Fibroblast of villous mesenchyme (primary cell): ENCODE results near the gene CDK13. TPM values are rescaled to one million over a fixed set of nuclear protein-coding genes. Genes with fewer than 3 reads are reported as not detected.
A peak's percentile ranks its signal among the peaks of the same experiment; 100 is the strongest.
"Not testable (repeated sequence)": the region's sequence is repeated elsewhere in the genome, so short reads cannot be mapped to it uniquely, and the experiment has no call there.

Experiments
- DNase-seq: peaks from one replicate; pipeline ENCODE4 v3.0.0-alpha.2; 2010; ENCODE audit warnings: low read depth
- H3K4me3 ChIP-seq: 2 replicates; pipeline ENCODE4 v1.5.1; 2011; ENCODE audit warnings: low read depth, mild to moderate bottlenecking, low read length
- CTCF ChIP-seq: IDR thresholded peaks from 2 replicates; pipeline ENCODE4 v1.5.1; 2012; ENCODE audit warnings: low read depth, mild to moderate bottlenecking, low read length; ENCODE audit not compliant: insufficient read depth
- total RNA-seq: library from RNA; depleted of rRNA; stranded (reverse); fragments of >200 nt; gene quantifications from 2 replicates; pipeline ENCODE4 v1.2.3, GENCODE V29; 2012

Gene CDK13
- total RNA-seq, 1 donor = 82.5 TPM

DNA sequence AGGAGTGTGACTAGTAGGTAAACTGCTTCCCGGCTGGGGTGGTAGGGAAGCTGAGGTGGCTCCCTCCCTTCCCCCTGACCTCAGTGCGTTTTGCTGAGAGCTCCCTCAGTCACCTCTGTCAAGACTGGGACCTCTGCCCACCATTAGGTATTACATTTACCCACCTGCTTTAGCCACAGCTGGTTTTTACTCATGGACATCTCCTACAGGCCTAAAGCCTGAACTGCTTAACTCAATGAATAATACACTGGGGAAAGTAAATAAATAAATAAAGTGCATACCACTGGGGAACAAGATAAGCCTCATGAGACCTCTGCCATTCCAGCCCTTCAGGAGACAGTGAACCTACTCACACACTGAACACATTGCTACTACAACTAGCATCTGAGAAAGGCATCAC, 38.9 kb upstream of the CDK13 start:
- TF ChIP-seq CTCF = no peak
- no peak for DNase-seq
- no peak overlapping the region for H3K4me3 ChIP-seq

GRCh38 chr7:39915847-39916246, 34.2 kb upstream of the CDK13 start:
- not testable (repeated sequence) for H3K4me3 ChIP-seq, DNase-seq

GRCh38 chr7:39919646-39920045, 30.4 kb upstream of the CDK13 start:
- TF ChIP-seq CTCF = no peak
- no peak overlapping the region for H3K4me3 ChIP-seq
- DNase-seq = no peak

DNA sequence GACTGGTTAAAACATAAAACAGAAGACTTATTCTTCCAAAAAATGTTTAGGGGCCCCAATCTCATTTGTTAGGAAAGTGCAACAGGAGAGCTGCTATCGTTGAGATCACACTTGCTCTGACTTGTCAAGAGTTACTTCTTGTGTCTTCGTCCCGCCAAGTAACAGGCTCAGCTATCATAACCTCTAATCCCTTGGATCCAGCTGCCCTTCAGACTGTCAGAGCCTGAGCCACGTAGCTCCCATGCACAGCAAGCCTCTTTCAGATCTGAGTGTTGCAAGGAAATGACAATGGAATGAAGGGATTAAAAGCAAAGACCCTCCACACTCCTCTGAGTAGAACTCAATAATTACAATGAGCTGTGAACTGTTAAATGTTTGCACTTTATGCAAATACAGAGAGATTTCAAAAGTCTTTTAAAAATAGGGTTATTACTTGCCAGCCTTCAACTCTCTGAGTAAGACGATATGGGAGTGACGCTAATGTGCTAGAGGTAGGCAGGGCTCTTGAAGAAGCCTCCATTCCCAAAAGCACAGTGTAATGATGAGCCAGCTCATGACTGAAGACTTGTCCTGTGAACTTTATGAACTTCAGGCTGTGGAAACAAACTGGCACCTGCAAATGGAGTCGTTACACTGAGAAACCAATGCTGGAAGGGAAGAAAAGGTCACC, 28.4 kb upstream of the CDK13 start:
- no peak overlapping the region for H3K4me3 ChIP-seq
- DNase-seq = no peak
- TF ChIP-seq CTCF = no peak

DNA sequence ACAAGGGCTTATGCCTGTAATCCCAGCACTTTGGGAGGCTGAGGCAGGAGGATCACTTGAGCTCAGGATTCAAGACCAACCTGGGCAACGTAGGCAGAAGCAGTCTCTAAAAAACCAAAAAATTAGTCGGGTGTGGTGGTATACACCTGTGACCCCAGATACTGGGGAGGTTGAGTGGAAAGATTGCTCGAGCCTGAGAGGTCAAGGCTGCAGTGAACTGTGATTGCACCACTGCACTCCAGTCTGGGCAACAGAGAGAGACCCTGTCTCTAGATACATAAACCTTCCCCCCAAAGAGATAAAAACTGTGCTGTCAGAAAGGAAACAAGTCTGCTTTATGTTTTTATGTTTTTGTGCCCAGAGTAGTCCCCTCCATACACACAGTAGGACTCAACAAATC, 27.5 kb upstream of the CDK13 start:
- no peak for DNase-seq
- H3K4me3 ChIP-seq = no peak overlapping the region
- TF ChIP-seq CTCF = no peak

DNA sequence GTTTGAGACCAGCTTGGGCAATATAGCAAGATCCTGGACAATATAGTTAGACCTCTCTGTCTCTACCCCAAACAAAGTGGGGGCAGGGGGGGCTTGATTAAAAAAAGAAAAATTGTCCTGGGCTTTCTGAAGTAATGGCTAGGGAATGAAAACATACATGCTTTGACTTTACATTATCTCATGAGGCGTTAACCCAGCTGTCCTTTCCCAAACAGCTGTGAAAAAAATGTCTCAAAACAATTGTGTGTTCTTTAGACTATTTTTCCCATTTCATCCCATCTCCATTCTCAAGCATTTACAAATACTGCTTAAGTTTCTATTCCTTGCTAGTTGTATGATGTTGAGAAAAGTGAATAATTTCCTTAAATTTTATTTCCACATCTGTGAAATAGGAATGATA, 27.0 kb upstream of the CDK13 start:
- TF ChIP-seq CTCF = no peak
- no peak overlapping the region for H3K4me3 ChIP-seq
- peak; percentile 34 for DNase-seq

DNA sequence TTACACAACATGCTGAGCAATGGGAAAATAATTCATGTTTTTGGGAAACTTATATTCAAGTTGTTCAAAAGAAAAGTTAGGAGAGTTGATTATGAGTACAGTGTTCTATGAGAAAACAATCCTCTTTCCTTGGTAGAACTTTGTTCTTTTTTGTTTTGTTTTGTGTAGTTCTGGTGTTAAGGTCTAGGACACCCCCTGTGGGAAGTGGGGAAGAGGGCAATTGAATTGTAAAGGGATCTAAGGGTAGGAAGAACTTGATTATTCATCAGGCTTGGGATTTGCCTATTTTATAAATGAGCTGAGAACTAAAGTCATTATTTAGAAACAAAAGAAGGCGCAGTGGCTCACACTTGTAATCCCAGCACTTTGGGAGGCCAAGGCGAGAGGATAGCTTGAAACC, 25.9 kb upstream of the CDK13 start:
- peak; percentile 7 for TF ChIP-seq CTCF
- no peak for DNase-seq
- H3K4me3 ChIP-seq = no peak overlapping the region
